ACC112 (cell line): ENCODE data around the gene COG4.

Experiments
- H2AFZ ChIP-seq: fragments of 200-600 bp; sonication (generic); one replicate; pipeline ENCODE4 v1.6.0; 2017; ENCODE audit warnings: antibody characterized with exemption, low read length; ENCODE audit not compliant: unreplicated experiment
- H3K27ac ChIP-seq: fragments of 200-600 bp; sonication (generic); 2 replicates; pipeline ENCODE4 v1.5.1; 2014; ENCODE audit warnings: low read depth, mild to moderate bottlenecking, antibody characterized with exemption, low read length, moderate library complexity
- H3K27me3 ChIP-seq: fragments of 200-600 bp; sonication (generic); 2 replicates; pipeline ENCODE4 v1.6.1; 2014; ENCODE audit warnings: mild to moderate bottlenecking, antibody characterized with exemption, low read length, moderate library complexity, mixed read lengths; ENCODE audit not compliant: insufficient read depth
- H3K36me3 ChIP-seq: fragments of 200-600 bp; sonication (generic); 2 replicates; pipeline ENCODE4 v1.6.1; 2016; ENCODE audit warnings: mild to moderate bottlenecking, antibody characterized with exemption, low read length, moderate library complexity, mixed read lengths; ENCODE audit not compliant: insufficient read depth
- H3K4me1 ChIP-seq: fragments of 200-600 bp; sonication (generic); one replicate; pipeline ENCODE4 v1.6.1; 2016; ENCODE audit warnings: low read length, mixed read lengths; ENCODE audit not compliant: insufficient read depth, unreplicated experiment, control insufficient read depth
- H3K4me3 ChIP-seq: fragments of 200-600 bp; sonication (generic); 2 replicates; pipeline ENCODE4 v1.5.1; 2014; ENCODE audit warnings: mild to moderate bottlenecking, low read depth, low read length
- H3K79me2 ChIP-seq: fragments of 200-600 bp; sonication (generic); one replicate; pipeline ENCODE4 v1.6.0; 2016; ENCODE audit warnings: low read length; ENCODE audit not compliant: control insufficient read depth, unreplicated experiment, insufficient read depth

The COG4 gene

GRCh38 chr16:70470141-70470926, 53.0 kb downstream of the COG4 start:
- Histone ChIP-seq H3K4me1 (no peaks in the 10 kb centered on the region), H3K27me3 (no peaks in the 10 kb centered on the region), H3K27ac (no peak overlapping the region), H3K4me3 (no peak overlapping the region), H3K36me3 (no peaks in the 10 kb centered on the region), H2AFZ (no peak overlapping the region), H3K79me2 (no peaks in the 10 kb centered on the region)

GRCh38 chr16:70468776-70469525, 54.4 kb downstream of the COG4 start:
- Histone ChIP-seq H2AFZ (no peak overlapping the region), H3K79me2 (no peaks in the 10 kb centered on the region), H3K4me3 (no peak overlapping the region), H3K27ac (no peak overlapping the region), H3K4me1 (no peaks in the 10 kb centered on the region), H3K36me3 (no peaks in the 10 kb centered on the region), H3K27me3 (no peaks in the 10 kb centered on the region)

DNA sequence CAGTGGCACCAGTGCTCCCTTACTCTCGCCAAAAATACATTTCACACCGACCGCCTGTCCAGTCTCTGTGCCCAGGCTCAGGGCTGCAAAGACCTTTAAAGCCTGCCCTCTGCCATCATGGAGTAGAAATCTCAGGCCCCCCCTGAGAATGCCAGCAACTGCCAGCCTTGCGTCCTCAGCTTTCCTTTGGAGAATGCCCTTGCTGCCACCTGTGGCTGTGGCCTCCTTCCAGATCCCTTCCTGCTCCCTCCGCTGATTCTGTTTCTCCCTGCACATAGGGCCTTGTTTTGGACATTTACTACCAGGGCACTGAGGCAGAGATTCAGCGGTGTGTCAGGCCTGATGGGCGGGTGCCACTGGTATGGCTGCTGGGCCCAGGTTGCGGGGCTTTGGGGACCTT, 55.7 kb downstream of the COG4 start:
- H3K36me3 ChIP-seq, result no peaks in the 10 kb centered on the region
- H3K27ac ChIP-seq, result no peak overlapping the region
- H3K4me1 ChIP-seq, result no peaks in the 10 kb centered on the region
- H2AFZ ChIP-seq, result no peak overlapping the region
- no peak overlapping the region for H3K4me3 ChIP-seq
- no peaks in the 10 kb centered on the region for H3K79me2 ChIP-seq
- H3K27me3 ChIP-seq, result no peaks in the 10 kb centered on the region

DNA sequence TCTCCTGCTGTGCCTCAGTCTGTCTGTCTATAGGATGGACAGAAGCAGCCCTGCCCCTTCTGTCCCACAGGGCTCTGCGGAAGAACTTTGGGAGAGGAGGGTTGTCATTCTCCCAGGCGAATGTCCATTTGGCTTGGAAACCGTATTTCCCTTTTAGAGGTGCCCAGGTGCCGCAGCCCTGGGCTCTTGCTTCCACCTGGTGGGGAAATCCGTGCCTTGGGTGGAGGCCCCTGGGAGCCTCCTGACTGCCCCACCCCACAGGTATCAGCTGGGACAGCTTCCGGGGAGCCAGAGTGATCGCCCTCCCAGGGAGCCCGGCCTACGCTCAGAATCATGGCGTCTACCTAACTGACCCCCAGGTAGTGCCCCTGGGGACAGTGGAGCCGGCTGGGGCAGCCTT, 56.2 kb downstream of the COG4 start:
- no peaks in the 10 kb centered on the region for H3K79me2 ChIP-seq
- H3K4me1 ChIP-seq, result no peaks in the 10 kb centered on the region
- H2AFZ ChIP-seq, result no peak overlapping the region
- H3K27ac ChIP-seq, result no peak overlapping the region
- no peak overlapping the region for H3K4me3 ChIP-seq
- H3K36me3 ChIP-seq, result no peaks in the 10 kb centered on the region
- no peaks in the 10 kb centered on the region for H3K27me3 ChIP-seq

- no peaks in the 10 kb centered on the region for H3K4me1 ChIP-seq
- H2AFZ ChIP-seq, result no peak overlapping the region
- no peak overlapping the region for H3K4me3 ChIP-seq
- no peaks in the 10 kb centered on the region for H3K36me3 ChIP-seq
- no peaks in the 10 kb centered on the region for H3K79me2 ChIP-seq
- H3K27ac ChIP-seq, result no peak overlapping the region
- no peaks in the 10 kb centered on the region for H3K27me3 ChIP-seq
Observed at GRCh38 chr16:70466805-70467076, 56.6 kb downstream of the COG4 start.

DNA sequence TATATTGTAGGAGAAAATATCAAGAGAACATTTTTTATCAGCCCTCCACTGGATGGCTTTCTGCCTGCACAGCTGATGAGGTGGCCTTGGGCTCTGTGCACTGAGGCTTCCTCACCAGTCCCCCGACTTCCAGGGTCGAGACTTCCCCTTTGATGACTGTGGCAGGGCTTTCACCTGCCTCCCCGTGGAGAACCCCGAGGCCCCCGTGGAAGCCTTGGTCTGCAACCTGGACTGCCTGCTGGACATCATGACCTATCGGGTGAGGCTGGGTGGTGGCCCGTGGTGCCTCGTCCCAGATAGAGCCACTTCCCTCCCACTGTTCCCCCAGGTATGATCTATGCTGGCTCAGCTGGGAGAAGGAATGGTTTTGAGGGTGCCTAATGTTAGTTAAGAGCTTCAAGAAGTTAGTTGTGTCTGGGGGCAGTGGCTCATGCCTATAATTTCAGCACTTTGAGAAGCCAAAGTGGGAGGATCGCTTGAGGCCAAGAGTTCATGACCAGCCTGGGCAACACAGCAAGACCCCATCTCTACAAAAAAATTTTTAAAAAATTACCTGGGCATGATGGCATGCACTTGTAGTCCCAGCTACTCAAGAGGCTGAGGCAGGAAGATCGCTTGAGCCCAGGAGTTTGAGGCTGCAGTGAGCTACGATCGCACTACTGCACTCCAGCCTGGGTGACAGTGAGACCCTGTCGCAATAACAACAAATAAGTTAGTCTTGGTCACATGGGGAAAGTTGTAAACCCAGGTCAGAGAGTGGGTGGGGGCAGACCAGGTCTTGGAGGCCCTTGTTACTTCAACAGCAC, 57.2 kb downstream of the COG4 start:
- Histone ChIP-seq H3K79me2 (no peaks in the 10 kb centered on the region), H3K27ac (no peak overlapping the region), H3K4me1 (peaks cover under 1% of the 10 kb centered on the region), H2AFZ (no peak overlapping the region), H3K4me3 (no peak overlapping the region), H3K27me3 (no peaks in the 10 kb centered on the region), H3K36me3 (no peaks in the 10 kb centered on the region)

DNA sequence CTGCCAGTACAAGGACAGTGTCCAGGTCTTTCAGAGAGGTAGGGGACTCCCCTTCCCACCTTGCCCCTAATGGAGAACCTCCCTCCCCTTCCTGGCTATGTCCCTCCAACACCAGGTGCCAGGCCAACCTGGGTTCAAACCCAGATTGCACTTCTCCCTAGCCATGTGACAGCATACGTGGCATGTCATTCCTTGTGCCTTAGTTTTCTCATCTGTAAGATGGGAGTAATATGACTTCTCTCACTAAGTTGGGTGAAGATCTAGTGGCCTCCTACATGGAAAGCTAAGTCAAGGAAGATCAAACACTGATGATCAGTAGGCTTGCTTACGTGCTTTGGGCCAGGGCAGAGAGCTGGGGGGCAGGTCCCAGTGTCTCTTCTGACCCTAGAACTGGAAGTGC, 60.1 kb downstream of the COG4 start:
- Histone ChIP-seq H3K4me1 (peaks cover 7% of the 10 kb centered on the region), H3K27me3 (no peaks in the 10 kb centered on the region), H3K27ac (no peak overlapping the region), H3K36me3 (no peaks in the 10 kb centered on the region), H2AFZ (no peak overlapping the region), H3K4me3 (no peak overlapping the region), H3K79me2 (no peaks in the 10 kb centered on the region)

DNA sequence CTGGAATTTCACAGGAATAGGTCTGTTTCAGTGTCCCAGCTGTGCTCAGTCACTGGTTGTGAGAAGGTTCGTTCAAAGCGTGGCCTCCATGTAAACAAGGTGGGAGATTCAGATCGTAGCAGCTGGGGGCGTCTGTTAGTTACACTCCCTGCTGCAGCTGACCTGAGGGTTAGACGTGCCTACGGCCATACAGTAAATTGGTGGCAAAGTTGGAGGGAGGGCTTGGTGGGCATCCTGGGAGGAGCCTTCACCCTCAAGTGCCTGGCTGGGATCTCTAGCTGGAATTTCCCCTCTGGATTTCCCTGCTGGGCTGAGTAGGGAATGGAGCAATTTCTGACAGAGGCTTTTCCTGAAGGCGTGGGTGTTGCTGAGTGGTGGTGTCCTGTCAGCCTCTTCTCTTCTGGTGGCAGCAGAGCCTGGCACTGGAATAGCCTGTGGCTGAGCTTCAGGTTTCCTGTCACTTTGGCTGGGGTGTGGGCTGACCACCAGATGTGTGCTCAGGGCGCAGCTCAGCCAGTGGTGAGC, 62.6 kb downstream of the COG4 start:
- Histone ChIP-seq H3K36me3 (no peaks in the 10 kb centered on the region), H3K27ac (no peak overlapping the region), H3K4me1 (peaks cover 7% of the 10 kb centered on the region), H3K27me3 (no peaks in the 10 kb centered on the region), H3K4me3 (no peak overlapping the region), H3K79me2 (no peaks in the 10 kb centered on the region), H2AFZ (no peak overlapping the region)

DNA sequence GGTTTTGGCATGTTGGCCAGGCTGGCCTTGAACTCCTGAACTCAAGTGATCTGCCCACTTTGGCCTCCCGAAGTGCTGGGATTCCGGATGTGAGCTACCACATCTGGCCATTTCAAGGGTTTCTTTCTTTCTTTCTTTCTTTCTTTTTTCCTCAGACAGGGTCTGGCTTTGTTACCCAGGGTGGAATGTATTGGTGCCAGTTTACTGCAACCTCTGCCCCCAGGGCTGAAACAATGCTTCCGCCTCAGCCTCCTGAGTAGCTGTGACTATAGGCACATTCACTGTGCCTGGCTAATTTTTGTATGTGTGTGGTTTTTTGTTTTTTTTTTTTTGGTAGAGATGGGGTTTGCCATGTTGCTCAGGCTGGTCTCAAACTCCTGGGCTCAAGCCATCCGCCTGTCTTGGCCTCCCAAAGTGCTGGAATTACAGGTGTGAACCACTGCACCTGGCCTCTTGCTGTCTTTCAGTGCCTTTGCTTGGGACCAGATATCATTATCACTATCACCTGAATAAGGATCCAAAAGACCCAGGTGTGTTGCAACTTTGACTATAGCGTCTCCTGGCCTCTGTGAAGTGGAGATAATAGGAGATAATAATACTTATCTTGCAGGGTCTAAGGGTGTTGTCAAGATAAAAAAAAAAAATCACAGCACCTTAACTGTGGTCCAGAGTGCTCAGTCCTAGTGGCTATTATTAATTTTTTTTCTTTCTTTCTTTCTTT, 65.7 kb downstream of the COG4 start:
- H3K79me2 ChIP-seq, result no peaks in the 10 kb centered on the region
- H2AFZ ChIP-seq, result no peak overlapping the region
- H3K36me3 ChIP-seq, result no peaks in the 10 kb centered on the region
- H3K27ac ChIP-seq, result no peak overlapping the region
- H3K27me3 ChIP-seq, result no peaks in the 10 kb centered on the region
- peaks cover 9% of the 10 kb centered on the region for H3K4me1 ChIP-seq
- H3K4me3 ChIP-seq, result no peak overlapping the region

GRCh38 chr16:70455910-70456309, 67.4 kb downstream of the COG4 start:
- Histone ChIP-seq H3K79me2 (no peaks in the 10 kb centered on the region), H3K4me1 (peaks cover 6% of the 10 kb centered on the region), H3K4me3 (no peak overlapping the region), H3K36me3 (no peaks in the 10 kb centered on the region), H3K27ac (no peak overlapping the region), H2AFZ (no peak overlapping the region), H3K27me3 (no peaks in the 10 kb centered on the region)
